Hematopoietic multipotent progenitor cell (in vitro differentiated cells): ENCODE measurements around the gene TMEM59L. TPM values are rescaled to one million over a fixed set of nuclear protein-coding genes. Genes with fewer than 3 reads are reported as not detected.

ENCODE experiments used
- DNase-seq, 3 donors: peaks; one replicate each; pipeline ENCODE4 v3.0.0-alpha.2; 2011 to 2015; ENCODE audit warnings: low read depth in 2 of 3, low spot score in 2 of 3
- total RNA-seq: library from RNA; depleted of rRNA; stranded (reverse); fragments of >200 nt; gene quantifications from one replicate; pipeline ENCODE4 v1.2.3, GENCODE V29; 2012

Gene TMEM59L
- total RNA-seq, 1 donor: not detected

GRCh38 chr19:18608102-18608804 lies 4.4 kb upstream of the TMEM59L start:
- DNase-seq: no peak

GRCh38 chr19:18608805-18609716 lies 3.6 kb upstream of the TMEM59L start:
- no peak for DNase-seq

- DNase-seq: no peak
These were observed 3.0 kb upstream of the TMEM59L start for GRCh38 chr19:18609717-18610051.

GRCh38 chr19:18610245-18610555 lies 2.5 kb upstream of the TMEM59L start:
- DNase-seq: no peak

- DNase-seq: no peak
These were observed 1.9 kb upstream of the TMEM59L start for GRCh38 chr19:18610556-18611326.

GRCh38 chr19:18611327-18612050 lies 1.2 kb upstream of the TMEM59L start:
- no peak for DNase-seq

GRCh38 chr19:18612051-18612771 lies 459 bp upstream of the TMEM59L start:
- no peak for DNase-seq

- DNase-seq: no peak
These were observed 1.0 kb downstream of the TMEM59L start for GRCh38 chr19:18613589-18614234.

GRCh38 chr19:18616023-18616422 lies 3.4 kb downstream of the TMEM59L start:
- no peak for DNase-seq

- no peak for DNase-seq
These were observed 4.9 kb downstream of the TMEM59L start for GRCh38 chr19:18617562-18617961.

GRCh38 chr19:18618236-18618635 lies 5.6 kb downstream of the TMEM59L start:
- no peak for DNase-seq

GRCh38 chr19:18620311-18620710 lies 7.6 kb downstream of the TMEM59L start:
- DNase-seq: no peak

GRCh38 chr19:18620902-18621301 lies 8.2 kb downstream of the TMEM59L start:
- DNase-seq: no peak

- DNase-seq: no peak
These were observed 14.2 kb downstream of the TMEM59L start for GRCh38 chr19:18626906-18627305.

GRCh38 chr19:18629166-18630088 lies 16.8 kb downstream of the TMEM59L start:
- DNase-seq: no peak

- no peak for DNase-seq
These were observed 20.7 kb downstream of the TMEM59L start for GRCh38 chr19:18633321-18633720.

GRCh38 chr19:18634612-18635297 lies 22.1 kb downstream of the TMEM59L start:
- DNase-seq: no peak

GRCh38 chr19:18635831-18636182 lies 23.1 kb downstream of the TMEM59L start:
- no peak for DNase-seq
